Adrenal gland (tissue), 12 donors: Measurements from ENCODE around the gene B4GALT1. TPM values are rescaled to one million over a fixed set of nuclear protein-coding genes. Genes with fewer than 3 reads are reported as not detected.

ENCODE experiments used
- DNase-seq, 7 donors: peaks; one replicate each; pipeline ENCODE4 v3.0.0-alpha.2; 2019 to 2020
- H3K27ac ChIP-seq, 5 donors: fragments of 200-600 bp; sonication (generic) in 4 of 5; 1 replicate in 3 of 5; 2 replicates in 2 of 5; pipeline versions ENCODE4 v1.5.1 to v1.8.0; 2016 to 2020; ENCODE audit warnings: mild to moderate bottlenecking in 1 of 5
- H3K27me3 ChIP-seq: fragments of 200-600 bp; 2 replicates; pipeline ENCODE4 v1.8.0; 2021
- H3K36me3 ChIP-seq, 2 donors: fragments of 200-600 bp; replicated peaks in 1 of 2; 1 replicate in 1 of 2; 2 replicates in 1 of 2; pipeline versions ENCODE4 v1.5.1 to v1.8.0; 2018 to 2022
- H3K4me1 ChIP-seq, 2 donors: fragments of 200-600 bp; replicated peaks in 1 of 2; 1 replicate in 1 of 2; 2 replicates in 1 of 2; pipeline versions ENCODE4 v1.5.1 to v1.8.0; 2018 to 2021
- H3K4me3 ChIP-seq, 4 donors: fragments of 200-600 bp; sonication (generic) in 3 of 4; one replicate each; pipeline ENCODE4 v1.5.1; 2016 to 2018
- H3K9me3 ChIP-seq, 3 donors: fragments of 200-600 bp; sonication (generic) in 1 of 3; replicated peaks in 1 of 3; 1 replicate in 2 of 3; 2 replicates in 1 of 3; pipeline versions ENCODE4 v1.5.1 to v1.8.0; 2016 to 2021
- POLR2A ChIP-seq, 2 donors: fragments of 450-650 bp; IDR thresholded peaks; one replicate each; pipeline ENCODE4 v1.6.1; 2017; ENCODE audit warnings: antibody characterized with exemption in 2 of 2, mild to moderate bottlenecking in 2 of 2, moderate library complexity in 1 of 2
- whole genome bisulfite sequencing, 4 donors: extraction: QIAGEN DNeasy Blood & Tissue Kit in 2 of 4; methylation state at CpG; one replicate each; pipeline versions ENCODE4 v1.1.5 to v1.1.7; 2013 to 2017; 5-methylcytosine and 5-hydroxymethylcytosine counted together
- intact Hi-C, 2 donors: fragments of 100-400 bp; cut with DNase I; formaldehyde crosslinking; loops; one replicate each; pipeline versions ENCODE4 v1.14.1 to v1.15.0; 2022 to 2023
- polyA plus RNA-seq, 3 donors: library from polyadenylated mRNA; stranded (reverse); fragments of 200-250 nt in 2 of 3; fragments of 350-450 nt in 1 of 3; fragmentation: Illumina TruSeq in 1 of 3; extraction: RNeasy Lipid Tissue Mini Kit (QIAGEN cat#74804) in 1 of 3; gene quantifications; one replicate each; pipeline ENCODE4 v1.2.3, GENCODE V29; 2013 to 2014
- total RNA-seq, 9 donors: library from RNA; depleted of rRNA in 4 of 9; stranded (reverse); fragments of >200 nt in 4 of 9; fragments of 120-200 nt in 1 of 9; fragmentation: NEBNext Ultra II Directional in 1 of 9; extraction: Animal tissue kit (Norgen Biotek cat#: 25700) in 1 of 9; gene quantifications; one replicate each; pipeline versions ENCODE4 v1.1.0 to v1.2.4, GENCODE V29; 2013 to 2023
- TF ChIP-seq, protein P1 (sequence below), 6 experiments: fragments of 450-650 bp in 4 of 6; fragments of 200-600 bp in 2 of 6; sonication (generic) in 1 of 6; IDR thresholded peaks; 1 replicate in 5 of 6; 2 replicates in 1 of 6; pipeline versions ENCODE4 v1.5.1 to v1.8.0; 2016 to 2021; ENCODE audit warnings: antibody characterized with exemption in 6 of 6, mild to moderate bottlenecking in 2 of 6, moderate library complexity in 1 of 6
- donor health status: healthy with polysubstance abuse.
- donor health status: Bipolar disorder and iron deficiency.
- donor health status: DM: yes; HTN: yes; CAD: no.
- donor health status: DM: no; HTN: no; CAD: no.
- donor health status: DM: no; HTN: no; CAD: no.
- donor health status: DM: yes; HTN: yes; CAD: no.

B4GALT1 gene
- total and polyA plus RNA-seq, 12 donors = 18.7 to 117 (median 62.7) TPM

DNA sequence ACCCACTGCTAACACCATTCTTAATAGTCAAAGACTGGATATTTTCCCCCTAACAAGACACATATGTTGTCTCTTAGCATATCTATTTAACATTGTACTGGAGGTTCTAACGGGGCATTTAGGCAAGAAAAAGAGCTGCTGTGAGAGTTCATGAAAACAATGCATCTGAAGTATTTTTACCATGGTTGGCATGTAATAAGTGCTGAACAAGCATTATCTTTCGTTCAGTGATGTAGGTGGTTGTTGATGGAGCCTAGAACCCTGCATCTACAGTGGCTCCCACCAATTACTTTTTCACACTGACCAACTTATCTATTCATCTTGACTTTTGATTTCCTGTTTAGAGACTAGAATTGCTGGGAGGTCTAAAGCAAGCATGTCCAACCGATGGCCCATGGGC, 12.8 kb downstream of the B4GALT1 start:
- TF ChIP-seq POLR2A (IDR thresholded peaks at IDR 0.05) = no peak
- TF ChIP-seq, protein P1, sequence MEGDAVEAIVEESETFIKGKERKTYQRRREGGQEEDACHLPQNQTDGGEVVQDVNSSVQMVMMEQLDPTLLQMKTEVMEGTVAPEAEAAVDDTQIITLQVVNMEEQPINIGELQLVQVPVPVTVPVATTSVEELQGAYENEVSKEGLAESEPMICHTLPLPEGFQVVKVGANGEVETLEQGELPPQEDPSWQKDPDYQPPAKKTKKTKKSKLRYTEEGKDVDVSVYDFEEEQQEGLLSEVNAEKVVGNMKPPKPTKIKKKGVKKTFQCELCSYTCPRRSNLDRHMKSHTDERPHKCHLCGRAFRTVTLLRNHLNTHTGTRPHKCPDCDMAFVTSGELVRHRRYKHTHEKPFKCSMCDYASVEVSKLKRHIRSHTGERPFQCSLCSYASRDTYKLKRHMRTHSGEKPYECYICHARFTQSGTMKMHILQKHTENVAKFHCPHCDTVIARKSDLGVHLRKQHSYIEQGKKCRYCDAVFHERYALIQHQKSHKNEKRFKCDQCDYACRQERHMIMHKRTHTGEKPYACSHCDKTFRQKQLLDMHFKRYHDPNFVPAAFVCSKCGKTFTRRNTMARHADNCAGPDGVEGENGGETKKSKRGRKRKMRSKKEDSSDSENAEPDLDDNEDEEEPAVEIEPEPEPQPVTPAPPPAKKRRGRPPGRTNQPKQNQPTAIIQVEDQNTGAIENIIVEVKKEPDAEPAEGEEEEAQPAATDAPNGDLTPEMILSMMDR (IDR thresholded peaks at IDR 0.05) = no peak
- Histone ChIP-seq H3K36me3 (no peaks in the 10 kb centered on the region), H3K9me3 (no peaks in the 10 kb centered on the region), H3K27ac (no peak overlapping the region), H3K4me3 (no peak overlapping the region), H3K4me1 (peaks cover 39 to 83% of the 10 kb centered on the region in 2 donors), H3K27me3 (no peaks in the 10 kb centered on the region)
- 55 to 59% (median 57%) methylated on average over 3 of the region's 3 CpGs for WGBS, 4 donors
- DNase-seq = no peak
- intact Hi-C loops = no loop called here

DNA sequence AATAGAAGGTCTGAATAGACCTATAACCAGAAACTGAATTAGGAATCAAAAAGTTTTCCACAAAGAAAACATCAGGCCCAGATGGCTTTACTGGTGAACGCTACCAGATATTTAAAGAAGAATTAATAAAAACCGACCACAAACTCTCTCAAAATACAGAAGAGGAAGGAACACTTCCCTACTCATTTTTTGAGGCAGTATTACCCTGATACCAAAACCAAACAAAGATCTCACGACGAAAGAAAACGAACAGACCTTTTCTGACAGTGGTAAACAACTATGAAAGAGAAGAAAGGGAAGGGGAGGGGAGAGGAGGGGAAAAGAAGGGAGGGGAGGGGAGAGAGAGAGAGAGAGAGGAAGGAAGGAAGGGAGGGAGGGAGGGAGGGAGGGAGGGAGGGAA, 13.5 kb downstream of the B4GALT1 start:
- Histone ChIP-seq H3K4me3 (no peak overlapping the region), H3K27me3 (no peaks in the 10 kb centered on the region), H3K4me1 (peaks cover 33 to 82% of the 10 kb centered on the region in 2 donors), H3K27ac (peak overlapping the region in 1 of 5 donors; percentile 19), H3K9me3 (no peaks in the 10 kb centered on the region), H3K36me3 (no peaks in the 10 kb centered on the region)
- DNase-seq = no peak
- 63 to 81% (median 70%) methylated on average over 5 of the region's 5 CpGs for WGBS, 4 donors
- TF ChIP-seq, protein P1 (IDR thresholded peaks at IDR 0.05) = no peak
- TF ChIP-seq POLR2A (IDR thresholded peaks at IDR 0.05) = no peak
- intact Hi-C loops = no loop called here

DNA sequence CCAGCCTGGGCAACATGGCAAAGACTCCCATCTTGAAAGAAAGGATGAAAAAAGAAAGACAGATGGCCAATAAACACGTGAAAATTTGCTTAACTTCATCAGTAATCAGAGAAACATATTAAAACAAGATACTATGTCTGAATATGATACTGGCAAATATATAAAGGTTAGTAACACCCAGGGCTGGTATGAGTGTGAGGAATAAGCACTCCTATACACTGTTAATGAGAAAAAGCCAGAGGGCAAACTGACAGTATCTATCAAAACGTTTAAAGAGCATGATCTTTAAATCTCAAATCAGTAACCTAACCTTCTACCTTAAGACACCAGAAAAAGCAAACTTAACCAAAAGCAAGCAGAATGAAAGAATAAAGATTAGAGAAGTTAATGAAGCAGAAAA, 14.1 kb downstream of the B4GALT1 start:
- no peaks in the 10 kb centered on the region for H3K27me3 ChIP-seq
- no peak overlapping the region for H3K4me3 ChIP-seq
- 54 to 73% (median 69%) methylated on average over 2 of the region's 2 CpGs for WGBS, 4 donors
- no peaks in the 10 kb centered on the region for H3K36me3 ChIP-seq
- no peaks in the 10 kb centered on the region for H3K9me3 ChIP-seq
- intact Hi-C loops = no loop called here
- peak overlapping the region in 1 of 5 donors; percentile 19 for H3K27ac ChIP-seq
- H3K4me1 ChIP-seq = peaks cover 26 to 81% of the 10 kb centered on the region in 2 donors
- DNase-seq = no peak
- no peak for TF ChIP-seq POLR2A (IDR thresholded peaks at IDR 0.05)
- TF ChIP-seq, protein P1 (IDR thresholded peaks at IDR 0.05) = no peak

GRCh38 chr9:33151601-33152000, 15.5 kb downstream of the B4GALT1 start:
- WGBS, 4 donors = 68 to 82% (median 73%) methylated on average over 2 of the region's 2 CpGs
- TF ChIP-seq, protein P1 (IDR thresholded peaks at IDR 0.05) = no peak
- TF ChIP-seq POLR2A (IDR thresholded peaks at IDR 0.05) = no peak

More at GRCh38 chr9:33151601-33152000, 15.5 kb downstream of the B4GALT1 start:
- peak overlapping the region; percentile 31 to 85 (median 69) for H3K27ac ChIP-seq
- intact Hi-C loops = no loop called here
- no peaks in the 10 kb centered on the region for H3K9me3 ChIP-seq
- no peak for DNase-seq
- no peaks in the 10 kb centered on the region for H3K36me3 ChIP-seq
- peaks cover 23 to 70% of the 10 kb centered on the region in 2 donors for H3K4me1 ChIP-seq
- H3K27me3 ChIP-seq = no peaks in the 10 kb centered on the region
- H3K4me3 ChIP-seq = no peak overlapping the region
